ENCODE data around the gene GPATCH8. TPM values are rescaled to one million over a fixed set of nuclear protein-coding genes. Genes with fewer than 3 reads are reported as not detected.
A peak's percentile ranks its signal among the peaks of the same experiment; 100 is the strongest.
"Not testable (repeated sequence)": the region's sequence is repeated elsewhere in the genome, so short reads cannot be mapped to it uniquely, and the experiment has no call there.

GPATCH8 gene
- total and polyA plus RNA-seq, 8 donors: 9.8 to 23.2 (median 13.6) TPM

- no peaks in the 10 kb centered on the region for H3K27me3 ChIP-seq
- no peak overlapping the region for H3K4me3 ChIP-seq
- 60 to 63% methylated on average over 3 of the region's 3 CpGs for WGBS, 2 donors
- ATAC-seq (peak in 1 of 4 donors; percentile 17), DNase-seq (no peak), FAIRE-seq (no peak)
- intact Hi-C loops (cut with DNase I): no loop called here
- H3K9me3 ChIP-seq: no peaks in the 10 kb centered on the region
- no peaks in the 10 kb centered on the region for H3K4me1 ChIP-seq
- no peak for TF ChIP-seq CTCF (IDR thresholded peaks at IDR 0.05)
- H3K27ac ChIP-seq: no peak overlapping the region
- H3K36me3 ChIP-seq: no peaks in the 10 kb centered on the region
Observed at GRCh38 chr17:44523672-44523972, 20.4 kb upstream of the GPATCH8 start.

GRCh38 chr17:44522883-44523671 lies 19.9 kb upstream of the GPATCH8 start:
- FAIRE-seq (no peak), DNase-seq (peak; percentile 59 to 84 (median 71)), ATAC-seq (peak; percentile 80 to 98 (median 94))
- Histone ChIP-seq H3K4me1 (no peaks in the 10 kb centered on the region), H3K27ac (no peak overlapping the region), H3K9me3 (no peaks in the 10 kb centered on the region), H3K27me3 (no peaks in the 10 kb centered on the region), H3K4me3 (no peak overlapping the region), H3K36me3 (no peaks in the 10 kb centered on the region)
- TF ChIP-seq CTCF (IDR thresholded peaks at IDR 0.05): peak in 3 of 4 donors; percentile 15 to 42 (median 30)
- intact Hi-C loops (cut with DNase I): no loop called here
- 46 to 50% methylated on average over 14 of the region's 14 CpGs for WGBS, 2 donors

- Histone ChIP-seq H3K4me1 (no peaks in the 10 kb centered on the region), H3K27ac (no peak overlapping the region), H3K4me3 (no peak overlapping the region), H3K36me3 (no peaks in the 10 kb centered on the region), H3K27me3 (no peaks in the 10 kb centered on the region), H3K9me3 (no peaks in the 10 kb centered on the region)
- ATAC-seq (no peak), FAIRE-seq (no peak), DNase-seq (no peak)
- 22 to 30% methylated on average over 3 of the region's 3 CpGs for WGBS, 2 donors
- intact Hi-C loops (cut with DNase I): no loop called here
- no peak for TF ChIP-seq CTCF (IDR thresholded peaks at IDR 0.05)
Observed at GRCh38 chr17:44518032-44518431, 14.8 kb upstream of the GPATCH8 start.

GRCh38 chr17:44511241-44512134 lies 8.3 kb upstream of the GPATCH8 start:
- H3K36me3 ChIP-seq; DNase-seq; intact Hi-C loops (cut with DNase I); H3K4me1 ChIP-seq; FAIRE-seq; ATAC-seq; H3K9me3 ChIP-seq; H3K27me3 ChIP-seq; H3K4me3 ChIP-seq; H3K27ac ChIP-seq: not testable (repeated sequence)
- WGBS, 2 donors: 36 to 37% methylated on average over 14 of the region's 14 CpGs

GRCh38 chr17:44506939-44507604 lies 3.9 kb upstream of the GPATCH8 start:
- H3K36me3 ChIP-seq; H3K27me3 ChIP-seq; H3K9me3 ChIP-seq; DNase-seq; H3K27ac ChIP-seq; FAIRE-seq; H3K4me1 ChIP-seq; ATAC-seq; H3K4me3 ChIP-seq; intact Hi-C loops (cut with DNase I): not testable (repeated sequence)
- WGBS, 2 donors: 83 to 85% methylated on average over 10 of the region's 10 CpGs

All from pancreas (tissue), 10 donors.